HG03378 (cell line): Measurements from ENCODE around the gene ZNF521.

Experiments
- ATAC-seq: cut with Tn5 transposase; IDR thresholded peaks from one replicate; pipeline ENCODE4 v1.9.1; 2021; ENCODE audit warnings: mild to moderate bottlenecking, moderate library complexity; ENCODE audit not compliant: unreplicated experiment

The ZNF521 gene

DNA sequence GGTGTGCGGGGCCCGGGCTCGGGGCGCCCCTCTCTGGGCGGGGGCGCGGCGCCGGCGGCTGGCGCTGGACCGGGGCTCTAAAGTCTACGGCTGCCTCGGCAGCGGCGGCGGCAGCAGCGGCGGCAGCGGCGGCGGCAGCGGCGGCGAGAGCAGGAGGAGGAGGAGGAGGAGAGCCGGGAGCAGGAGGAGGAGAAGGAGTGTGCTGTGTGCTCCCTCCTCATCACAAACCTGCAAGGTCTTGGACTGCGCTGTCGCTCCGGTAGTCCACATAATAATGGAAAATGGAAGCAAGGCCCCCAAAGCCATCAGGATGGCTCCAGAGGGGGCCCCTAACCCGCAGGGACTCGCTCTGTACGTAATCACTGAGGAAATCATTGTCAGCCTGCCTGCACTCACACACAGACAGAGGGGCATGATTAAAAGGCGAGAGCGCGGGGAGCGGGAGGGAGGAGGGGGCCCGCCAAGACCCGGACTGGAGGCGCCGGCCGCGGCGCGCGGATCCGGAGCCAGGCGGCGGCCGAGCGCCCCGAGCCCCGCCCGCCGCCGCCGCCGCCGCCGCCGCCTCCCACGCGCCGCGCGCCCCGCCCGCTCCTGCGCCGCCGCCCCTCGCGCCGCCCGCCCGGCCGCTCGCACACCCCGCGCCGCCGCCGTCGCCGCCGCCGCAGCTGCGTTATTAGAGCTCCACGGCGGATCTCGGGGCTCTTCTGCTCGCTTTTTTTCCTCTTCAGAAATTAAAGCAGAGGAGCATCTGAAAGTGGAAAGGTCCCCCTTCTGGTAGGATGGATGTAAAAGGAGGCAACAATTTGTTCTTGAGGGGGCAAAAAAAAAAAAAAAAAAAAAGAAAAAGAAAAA is at the start of gene ZNF521:
Gene ZNF521, minus strand, starts transcription at position 390 of the 852 bp plus-strand sequence. CDS start 1,220 bp downstream, outside the sequence.
- ATAC-seq = no peak

DNA sequence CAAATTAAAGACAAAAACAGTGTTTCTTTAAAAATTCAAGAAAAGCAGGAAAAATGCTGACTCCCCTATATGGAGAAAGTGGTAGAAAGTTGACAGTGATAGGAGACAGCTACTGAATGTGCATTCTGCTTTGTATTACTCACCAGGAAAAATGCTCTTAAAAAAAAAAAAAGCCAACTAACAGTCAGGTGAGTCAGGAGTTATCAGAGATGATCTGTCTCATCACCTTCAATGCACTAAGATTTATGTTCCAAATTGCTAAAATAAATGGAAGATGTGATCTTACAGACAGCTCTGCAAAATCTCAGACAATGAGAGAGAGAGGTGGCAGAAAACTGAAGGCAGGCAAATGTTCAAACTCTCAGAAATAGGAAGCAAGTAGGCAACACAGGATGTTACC is 47.6 kb upstream of the ZNF521 start:
- no peak for ATAC-seq

DNA sequence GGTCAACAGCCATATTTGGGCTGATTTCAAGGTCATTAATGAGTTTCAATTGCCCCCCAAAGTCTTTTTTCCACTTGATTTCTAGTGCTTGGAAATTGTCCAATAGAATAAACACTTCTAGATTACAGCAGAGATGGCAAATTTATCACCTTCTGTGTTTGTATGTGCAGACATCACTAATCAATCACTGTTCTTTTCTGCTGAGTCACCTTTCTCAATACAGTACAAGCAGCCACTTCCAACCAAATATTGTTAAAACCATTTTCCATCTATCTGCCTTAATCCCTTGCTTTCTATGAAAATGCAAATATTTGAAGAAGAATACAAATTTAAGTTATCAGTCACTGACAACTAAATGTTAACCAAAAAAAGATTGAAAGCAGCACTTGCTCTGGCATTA is 40.2 kb upstream of the ZNF521 start:
- ATAC-seq = no peak

DNA sequence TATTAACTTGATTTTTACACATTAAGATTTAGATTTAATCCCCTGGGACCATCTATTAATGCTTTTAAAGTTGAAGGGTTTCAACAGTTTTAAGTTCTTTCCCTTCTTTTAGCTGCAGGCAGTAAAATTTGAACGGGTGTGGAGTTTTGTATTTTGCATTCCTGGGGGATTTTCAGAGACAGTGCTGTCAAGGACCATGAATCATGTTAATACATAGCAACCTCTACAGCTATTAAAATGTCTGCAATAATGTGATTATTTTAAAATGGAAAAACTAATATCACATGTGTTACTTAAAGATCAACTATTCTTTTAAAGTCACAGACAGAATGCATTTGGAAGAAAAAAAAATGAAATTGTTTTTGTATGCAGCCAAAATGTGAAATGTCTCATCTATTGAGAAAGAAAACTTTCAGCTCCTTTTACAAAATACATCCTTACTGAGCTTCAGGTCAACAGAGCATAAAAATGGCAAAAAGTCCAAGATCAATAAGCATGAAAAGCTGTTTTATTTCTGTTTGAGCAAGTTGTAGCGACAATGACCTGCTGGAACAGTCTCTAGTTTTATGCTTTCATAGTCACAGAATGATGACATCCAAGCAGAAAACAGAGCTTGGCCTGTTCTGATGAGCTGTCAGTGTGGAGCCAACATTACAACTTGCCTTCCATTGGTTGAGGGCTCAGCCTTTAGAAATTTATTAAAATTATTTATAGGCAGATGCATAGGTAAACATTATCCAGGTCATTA is 21.6 kb upstream of the ZNF521 start:
- no peak for ATAC-seq

DNA sequence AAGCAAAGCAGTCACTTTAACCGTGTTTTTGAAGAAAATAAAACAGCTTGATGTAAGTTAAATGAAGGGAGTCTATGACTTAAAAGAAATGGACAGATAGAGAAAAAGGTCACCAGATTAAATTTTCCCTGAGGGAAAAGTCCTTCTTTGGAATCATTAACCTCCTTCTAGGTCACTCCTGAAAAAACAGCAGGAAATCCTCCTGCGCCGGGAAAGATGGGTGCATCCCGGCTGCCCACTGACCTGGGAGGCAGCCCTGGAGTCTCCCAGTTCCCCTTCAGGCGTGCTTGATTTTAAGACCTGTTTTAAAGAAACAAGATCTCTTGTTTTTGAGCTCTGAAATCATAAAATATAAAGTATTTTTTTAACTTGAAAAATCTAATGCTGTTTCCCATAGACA is 18.4 kb upstream of the ZNF521 start:
- ATAC-seq = no peak

DNA sequence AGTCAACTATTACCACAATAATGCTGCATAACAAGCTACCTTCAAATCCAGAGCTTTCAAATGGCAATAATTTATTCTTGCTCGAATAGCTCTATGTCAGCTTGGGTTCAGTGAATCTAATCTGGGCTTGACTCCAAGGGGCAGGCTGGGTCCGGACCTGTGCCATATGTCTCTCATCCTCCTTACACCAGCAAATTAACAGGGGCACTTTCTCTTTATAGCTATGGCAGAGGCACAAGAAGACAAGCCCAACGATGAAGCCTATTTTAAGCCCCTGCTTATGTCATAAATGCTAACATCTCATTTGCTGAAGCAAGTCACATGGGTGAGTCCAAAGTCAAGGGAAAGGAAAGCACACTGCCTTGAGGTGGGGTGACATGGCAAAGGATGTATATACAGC is 13.3 kb upstream of the ZNF521 start:
- ATAC-seq = no peak

DNA sequence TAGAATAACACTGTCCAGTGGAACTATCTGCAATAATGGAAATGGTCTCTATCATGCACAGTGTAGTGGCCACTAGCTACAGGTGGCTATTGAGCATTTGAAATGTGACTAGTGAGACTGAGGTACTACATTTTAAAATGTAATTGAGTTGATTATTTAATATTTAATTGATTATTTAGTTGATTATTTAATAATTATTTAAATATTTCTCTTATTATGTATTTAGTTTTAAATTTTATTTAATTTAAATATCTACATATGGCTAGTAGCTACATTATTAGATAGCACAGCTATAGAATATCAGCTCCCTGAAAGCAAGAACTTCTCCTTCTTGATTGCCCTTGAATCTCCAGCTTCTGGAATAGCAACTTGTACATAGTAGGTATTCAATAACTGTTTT is 12.8 kb upstream of the ZNF521 start:
- no peak for ATAC-seq

DNA sequence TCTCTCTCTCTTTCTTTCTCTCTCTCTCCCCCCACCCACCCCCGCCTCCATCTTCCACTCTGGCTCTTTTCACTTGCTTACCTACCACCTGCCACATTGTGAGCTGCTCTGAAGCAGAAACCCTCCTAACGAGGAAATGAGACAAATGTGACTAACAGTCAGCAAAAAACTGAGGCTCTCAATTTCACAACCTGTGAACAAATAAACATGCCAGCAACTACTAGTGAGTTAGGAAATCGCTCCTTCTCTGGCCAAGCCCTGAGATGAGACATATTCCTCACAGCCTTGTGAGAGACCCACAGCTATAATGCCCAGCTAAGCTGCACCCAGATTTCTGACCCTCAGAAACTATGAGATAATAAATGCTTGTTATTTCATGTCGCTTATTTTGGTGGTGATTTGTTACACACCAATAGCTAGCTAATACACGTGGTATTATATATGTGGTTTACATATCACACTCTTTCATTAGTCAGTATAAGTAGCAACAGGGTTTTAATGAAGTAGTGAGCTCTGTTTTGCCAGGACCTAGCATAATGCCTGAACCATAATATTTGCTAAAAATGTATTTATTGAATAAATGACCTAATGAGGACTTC is 8.4 kb upstream of the ZNF521 start:
- no peak for ATAC-seq

DNA sequence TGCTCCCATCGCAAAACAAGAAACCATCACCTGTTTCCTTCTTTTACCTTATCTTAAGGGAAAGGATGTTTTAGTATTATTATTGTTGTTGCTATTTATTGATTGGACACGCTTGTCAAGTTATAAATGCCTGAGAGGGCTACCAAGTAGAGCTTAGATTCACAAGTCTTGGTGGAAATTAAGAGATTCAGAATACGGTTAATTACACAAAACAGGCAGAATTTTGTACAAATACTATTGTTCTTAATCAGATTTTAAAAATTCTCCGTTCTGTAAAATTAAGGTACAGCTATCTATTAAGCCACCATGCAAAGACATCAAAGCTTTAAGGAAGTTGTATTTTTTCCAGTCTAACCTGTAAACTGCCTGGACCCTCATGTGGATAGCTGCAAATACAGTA is 1.1 kb upstream of the ZNF521 start:
- ATAC-seq = no peak

DNA sequence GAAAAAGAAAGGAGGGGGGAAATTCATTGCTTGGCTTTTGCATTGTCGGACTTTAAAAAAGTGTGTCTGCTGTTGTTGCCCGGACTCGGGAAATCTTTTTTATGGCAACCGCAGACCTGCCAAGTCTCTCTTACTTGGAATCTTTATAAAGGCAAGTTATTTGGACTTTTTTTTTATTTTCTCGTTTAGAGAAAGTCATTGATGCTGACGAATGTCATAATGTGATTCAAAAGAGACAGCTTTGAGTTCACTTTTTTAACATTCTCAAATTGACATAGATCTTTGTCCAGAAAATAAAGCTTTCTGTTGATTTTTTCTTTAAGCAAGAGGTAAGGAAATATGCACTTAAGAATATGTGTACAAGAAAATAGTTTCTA is 651 bp upstream of the ZNF521 start:
- no peak for ATAC-seq

DNA sequence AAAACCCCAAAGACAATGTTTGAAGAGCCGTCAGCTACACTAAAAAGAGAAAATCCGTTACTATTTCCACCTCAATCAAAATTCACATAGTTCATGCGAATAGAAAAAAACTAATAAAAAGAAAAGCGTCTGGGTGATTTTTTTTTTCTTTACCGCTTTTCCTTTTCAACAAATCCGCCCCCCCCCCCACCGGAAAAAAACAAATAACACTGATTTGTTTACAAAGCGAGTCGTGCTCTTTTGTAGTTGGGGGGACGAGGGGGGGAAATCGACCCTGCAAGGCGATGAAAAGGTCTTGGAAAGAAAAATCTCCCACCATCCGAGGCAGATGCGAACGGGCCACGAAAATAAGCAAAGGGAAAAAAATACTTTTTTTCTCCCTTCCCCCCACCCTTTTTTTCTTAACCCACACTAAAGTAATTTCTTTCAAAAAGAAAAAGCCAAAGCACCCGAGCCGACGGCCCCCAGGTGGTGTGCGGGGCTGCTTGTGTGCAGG is 638 bp downstream of the ZNF521 start:
- ATAC-seq = no peak

DNA sequence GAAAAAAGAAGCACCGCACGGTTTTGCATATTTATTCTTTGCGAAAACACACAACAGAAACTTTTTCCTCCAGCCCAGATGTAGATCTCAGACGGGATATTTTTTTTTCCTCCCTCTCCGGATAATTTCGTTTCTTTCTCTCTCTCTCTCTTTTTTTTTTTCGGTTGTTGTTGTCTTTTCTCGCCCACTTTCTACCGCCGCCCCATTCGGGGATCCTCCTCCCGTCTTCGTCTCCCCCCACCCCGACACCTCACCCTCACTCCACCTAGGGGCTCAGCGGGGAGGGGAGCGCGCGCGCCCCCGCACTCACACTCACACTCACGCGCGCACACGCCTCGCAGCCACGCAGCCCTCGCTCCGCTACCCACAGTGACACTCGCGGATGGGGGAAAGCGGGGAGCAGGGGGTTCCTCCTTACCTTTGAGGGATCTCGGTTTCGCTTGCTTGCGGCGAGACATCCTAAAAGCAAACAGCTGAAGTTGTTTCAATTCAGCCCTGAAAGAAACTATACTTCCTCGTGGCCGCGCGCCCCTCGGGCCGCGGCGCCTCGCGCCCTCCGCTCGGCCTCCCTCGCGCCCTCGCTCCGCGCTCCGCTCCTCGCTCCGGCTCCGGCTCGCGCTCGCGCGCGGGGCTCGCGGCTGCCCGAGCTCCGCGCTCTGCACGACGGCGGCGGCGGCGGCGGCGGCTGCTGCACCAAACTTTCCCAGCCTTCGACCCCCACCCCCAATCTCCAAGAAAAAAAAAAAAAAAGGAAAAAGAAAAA is 1.3 kb downstream of the ZNF521 start:
- ATAC-seq = no peak

DNA sequence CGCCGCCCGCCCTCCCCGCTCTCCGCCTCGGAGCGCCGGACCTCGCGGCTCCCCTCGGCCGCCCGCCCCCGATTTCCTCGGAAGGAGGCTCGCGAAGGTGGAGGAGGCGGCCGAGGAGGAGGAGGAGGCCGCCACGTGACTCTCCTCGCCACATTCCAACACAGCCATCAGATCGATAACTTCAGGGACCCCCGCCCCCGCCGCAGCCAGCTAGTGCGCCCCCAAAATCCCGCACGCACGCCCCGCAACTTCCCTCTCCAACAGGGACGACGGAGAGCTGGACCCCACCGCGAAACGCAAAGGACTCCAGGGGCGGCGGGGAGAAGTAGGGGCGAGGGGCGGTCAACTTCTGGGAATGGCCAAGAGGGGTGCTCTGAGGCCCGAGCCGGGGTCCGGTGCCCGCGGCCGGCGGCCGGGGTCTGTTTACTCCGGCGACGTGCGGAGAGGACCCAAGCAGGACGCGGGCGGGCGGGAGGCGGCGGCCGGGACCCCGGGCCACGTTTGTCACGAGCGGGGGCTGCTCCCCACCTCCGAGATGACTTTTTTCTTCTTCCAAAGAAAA is 2.0 kb downstream of the ZNF521 start:
- no peak for ATAC-seq

DNA sequence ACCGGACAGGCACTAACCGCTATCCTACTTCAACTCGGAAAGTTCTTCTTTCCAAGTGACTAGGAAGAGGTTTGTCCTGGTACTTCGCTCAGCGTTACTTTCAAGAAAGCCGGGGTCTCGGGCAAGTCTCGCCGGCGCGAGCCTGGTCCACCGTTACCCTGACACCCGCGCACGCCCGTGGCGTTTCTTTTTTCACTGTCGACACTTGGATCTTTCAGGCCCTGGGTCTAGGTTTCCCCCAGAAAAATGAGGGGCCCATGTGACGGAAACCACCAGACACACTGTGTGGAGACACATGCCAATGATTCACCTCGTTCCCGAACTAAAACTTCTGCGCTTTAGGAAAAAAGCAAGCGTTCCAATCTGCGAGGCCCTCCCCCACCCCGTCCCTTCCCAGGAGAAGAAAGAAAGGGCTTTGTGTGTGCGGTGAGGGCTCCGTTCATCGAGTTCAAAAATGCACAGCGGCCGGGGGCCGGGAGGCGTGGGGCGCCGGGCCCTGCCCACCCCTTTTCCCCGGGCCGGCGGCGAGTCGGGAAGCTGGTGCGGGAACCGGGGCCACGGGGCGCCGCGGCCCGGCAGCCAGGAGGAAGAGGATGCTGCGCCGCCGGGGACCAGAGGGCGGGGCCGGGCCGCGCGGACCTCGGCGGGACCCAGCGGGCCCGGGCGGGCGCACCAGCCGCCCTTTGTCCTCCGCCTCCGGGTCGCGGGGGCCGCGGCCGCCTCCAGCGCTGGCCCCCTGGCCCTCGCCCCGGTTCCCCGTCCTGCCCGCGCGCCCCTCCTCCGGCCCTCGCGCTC is 2.6 kb downstream of the ZNF521 start:
- no peak for ATAC-seq

DNA sequence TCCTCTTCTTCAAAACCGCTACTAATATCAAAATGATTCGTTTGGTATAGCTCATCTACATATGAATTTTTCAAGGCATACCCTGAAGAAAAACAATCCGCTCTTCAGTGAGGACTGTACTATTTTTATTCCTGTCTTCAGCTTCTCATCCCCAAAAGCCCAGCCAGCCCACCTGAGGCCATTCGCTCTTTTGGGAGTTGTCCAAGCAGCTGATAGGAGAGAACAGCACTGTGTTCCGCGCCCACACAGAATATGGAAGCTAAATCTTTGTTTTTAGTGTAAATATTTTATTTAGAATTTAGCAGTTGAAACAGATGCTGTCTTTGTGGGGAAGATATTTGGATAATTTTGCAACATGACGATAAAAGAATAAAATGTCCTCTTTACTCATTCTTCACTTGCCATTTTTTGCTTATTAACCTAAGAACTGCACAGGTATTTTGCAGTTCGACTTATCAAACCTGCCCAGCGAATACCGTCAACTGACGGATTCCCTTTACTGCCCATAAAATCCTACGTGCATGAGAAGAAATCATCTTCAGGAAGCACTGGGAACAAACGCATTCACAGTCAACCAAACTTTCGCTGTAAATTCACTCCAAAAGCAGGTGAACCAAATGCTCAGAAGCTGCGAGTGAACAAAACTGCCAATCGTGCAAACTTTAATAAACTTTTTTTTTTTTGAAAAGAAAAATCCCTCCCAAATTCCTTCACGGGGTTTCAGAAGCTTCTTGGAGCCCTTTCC is 3.4 kb downstream of the ZNF521 start:
- no peak for ATAC-seq

DNA sequence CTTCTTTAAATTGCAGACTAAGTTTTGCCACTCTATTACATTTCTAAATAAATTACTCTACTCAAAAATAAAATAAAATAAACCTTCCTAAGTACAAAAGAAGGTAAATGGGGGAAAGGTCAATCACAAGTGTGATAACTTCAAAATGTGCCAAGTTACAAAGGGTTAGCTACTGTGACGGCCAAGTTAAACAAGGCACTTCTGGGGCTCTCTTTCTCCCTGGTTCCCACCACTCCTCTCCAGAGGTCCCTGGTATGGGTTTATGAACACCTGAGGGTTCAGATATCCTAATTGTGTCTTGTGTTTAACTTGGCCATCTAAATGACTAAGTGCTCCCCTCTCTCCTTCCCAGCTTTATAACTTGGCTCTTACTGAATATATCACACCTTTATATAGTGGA is 5.4 kb downstream of the ZNF521 start:
- no peak for ATAC-seq

DNA sequence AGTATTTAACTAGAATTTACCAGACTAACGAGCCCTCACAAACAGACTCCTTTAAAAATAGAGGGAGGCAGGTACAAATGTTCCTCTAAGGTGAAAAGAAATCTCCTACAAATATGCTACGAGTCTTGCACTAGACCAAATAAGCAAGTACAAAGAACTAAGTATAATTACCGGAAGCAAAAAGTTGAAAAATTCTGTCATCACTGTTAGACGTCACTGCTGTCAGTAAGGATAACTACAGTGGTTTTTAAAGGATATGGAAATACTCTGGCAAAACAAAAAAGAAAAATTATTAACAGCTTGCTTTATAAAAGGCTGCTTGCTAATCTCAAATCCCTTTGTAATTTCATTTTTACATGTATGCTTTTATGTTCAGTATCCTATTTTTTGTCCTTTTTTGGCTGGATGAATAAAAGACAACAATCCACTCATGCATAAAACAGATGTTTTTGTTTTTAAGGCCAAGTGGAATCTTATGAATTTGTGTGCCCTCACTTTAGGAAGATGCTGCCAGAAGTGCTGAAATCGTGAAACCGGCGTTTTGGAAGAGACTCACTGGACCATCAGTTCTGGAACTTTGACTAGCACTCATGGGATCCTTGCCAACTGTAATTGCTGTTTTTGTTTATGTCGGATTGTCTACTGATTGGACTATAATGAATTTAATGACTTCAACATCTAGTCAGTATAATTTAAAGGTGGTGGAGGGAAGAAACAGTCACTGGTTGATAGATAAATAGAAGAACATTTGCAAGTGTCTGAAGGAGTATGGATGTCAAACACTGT is 6.7 kb downstream of the ZNF521 start:
- no peak for ATAC-seq

DNA sequence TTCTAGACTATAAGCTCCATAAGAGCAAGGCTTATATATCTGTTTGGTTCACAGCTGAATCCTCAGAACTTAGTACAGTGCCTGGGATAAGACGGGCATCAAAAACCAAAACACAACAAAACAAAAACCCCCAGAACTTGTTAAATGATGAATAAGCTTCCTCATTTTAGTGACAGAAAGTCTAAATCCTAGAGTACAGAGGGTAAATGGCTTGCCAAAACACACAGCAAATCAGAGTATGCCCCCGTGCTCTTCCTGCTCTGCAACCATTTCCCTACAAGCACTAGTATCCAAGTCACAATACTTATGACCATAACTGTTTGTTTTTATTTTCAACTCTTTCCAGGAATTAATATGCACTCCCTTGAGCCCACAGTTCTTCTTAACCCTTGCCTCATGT is 10.1 kb downstream of the ZNF521 start:
- no peak for ATAC-seq
